ENCODE measurements around the gene NSUN5.
"Not testable (repeated sequence)": the region's sequence is repeated elsewhere in the genome, so short reads cannot be mapped to it uniquely, and the experiment has no call there.

NSUN5 gene

DNA sequence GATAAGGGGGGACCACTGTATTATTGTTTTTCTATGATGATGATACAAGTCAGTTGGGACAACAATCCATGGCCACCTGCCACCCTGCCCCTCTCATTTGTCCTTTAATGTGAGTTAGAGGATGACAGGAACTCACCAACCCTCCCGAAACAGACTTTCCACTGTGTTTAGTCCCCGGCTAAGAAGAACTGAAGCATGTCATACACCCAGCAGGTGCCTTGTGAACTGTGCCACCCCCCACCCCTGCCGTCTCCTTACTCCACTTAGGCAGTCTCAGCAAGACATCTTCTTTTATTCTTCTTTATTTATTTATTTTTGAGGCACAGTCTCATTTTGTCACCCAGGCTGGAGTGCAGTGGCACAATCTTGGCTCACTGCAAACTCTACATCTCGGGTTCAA lies 40.8 kb downstream of the NSUN5 start:
- DNase-seq = not testable (repeated sequence)

DNA sequence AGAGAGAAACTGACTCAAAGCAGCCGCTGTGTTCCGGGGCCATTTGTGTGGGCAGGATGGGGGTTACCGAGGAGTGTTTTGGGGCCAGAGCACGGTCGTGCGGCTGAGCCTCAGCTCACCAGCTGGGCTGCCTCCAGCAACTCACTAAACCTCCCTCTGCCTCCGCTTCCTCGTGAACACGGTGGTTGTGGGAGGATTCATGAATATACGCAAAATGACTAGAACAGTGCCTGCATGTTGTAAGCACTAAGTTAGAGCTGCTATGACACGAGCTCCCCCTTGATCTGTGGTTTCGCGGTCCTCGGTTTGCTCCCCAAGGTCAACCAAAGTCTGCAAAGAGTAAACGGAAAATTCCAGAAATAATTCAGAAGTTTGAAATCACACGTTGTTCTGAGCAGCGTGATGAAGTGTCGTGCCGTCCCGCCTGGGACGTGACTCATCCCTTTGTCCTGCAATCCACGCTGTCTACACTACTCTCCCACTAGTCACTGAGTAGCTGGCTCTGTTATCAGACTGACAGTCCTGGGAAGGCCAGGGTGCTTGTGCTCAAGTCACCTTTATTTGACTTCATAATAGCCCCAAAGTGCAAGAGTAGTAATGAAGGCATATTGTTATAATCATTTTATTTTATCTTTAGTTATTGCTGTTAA lies 41.8 kb downstream of the NSUN5 start:
- not testable (repeated sequence) for DNase-seq

DNA sequence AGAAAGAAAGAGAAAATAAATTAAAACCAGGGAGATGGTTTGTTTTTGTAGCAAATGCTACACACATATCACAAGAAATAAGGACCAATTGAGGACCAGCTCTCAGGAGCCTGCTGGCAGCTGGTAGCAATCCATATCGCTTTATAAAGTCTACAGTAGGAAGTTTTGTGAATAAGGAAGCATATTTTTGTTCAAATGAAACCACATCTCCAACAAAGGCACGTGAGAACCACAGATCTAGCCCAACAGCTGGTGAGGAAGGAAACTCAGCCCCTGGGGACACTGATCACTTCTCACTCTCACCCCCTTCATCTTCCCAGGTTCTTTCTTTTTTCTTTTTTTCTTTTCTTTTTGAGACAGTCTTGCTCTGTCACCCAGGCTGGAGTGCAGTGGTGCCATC lies 46.2 kb downstream of the NSUN5 start:
- not testable (repeated sequence) for DNase-seq

All from NCI-H524 (cell line).